GM18907 (cell line): ENCODE data around the gene TEX30.

ENCODE experiments used
- ATAC-seq: cut with Tn5 transposase; IDR thresholded peaks from one replicate; pipeline ENCODE4 v1.9.1; 2021; ENCODE audit warnings: mild to moderate bottlenecking, moderate library complexity; ENCODE audit not compliant: unreplicated experiment

TEX30 gene

DNA sequence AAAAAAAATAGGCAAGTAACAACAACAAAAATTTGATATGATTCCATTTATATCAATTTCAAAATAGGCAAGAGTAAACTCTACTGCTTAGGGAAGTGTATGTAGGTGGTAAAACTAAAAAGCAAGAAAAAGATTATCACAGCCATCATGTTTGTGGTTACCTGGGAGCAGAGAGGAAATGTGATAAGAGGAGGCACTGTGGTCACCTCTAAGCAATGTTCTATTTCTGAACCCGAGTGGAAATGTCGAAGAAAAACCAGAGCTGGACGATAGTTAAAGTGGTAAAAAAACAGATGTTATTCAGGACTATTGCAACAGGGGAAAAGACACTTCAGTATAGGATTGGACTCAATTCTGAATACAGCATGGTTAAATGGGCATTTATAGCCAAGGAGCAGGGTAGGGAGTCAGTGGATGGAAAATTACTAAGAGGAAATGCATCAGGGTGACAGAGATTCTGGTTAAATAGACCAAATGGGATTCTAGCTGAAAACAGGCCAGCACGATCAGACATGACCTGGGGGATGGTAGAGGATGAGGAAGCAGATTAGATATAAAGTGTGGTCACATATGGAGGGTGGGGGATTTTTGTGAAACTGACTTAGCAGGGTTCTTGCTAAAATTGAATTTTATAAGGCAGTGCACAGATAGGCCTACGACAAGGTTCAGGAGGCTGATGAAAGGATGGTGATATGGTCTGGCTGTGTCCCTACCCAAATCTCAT, 6.0 kb upstream of the TEX30 start:
- ATAC-seq: peak; percentile 56

DNA sequence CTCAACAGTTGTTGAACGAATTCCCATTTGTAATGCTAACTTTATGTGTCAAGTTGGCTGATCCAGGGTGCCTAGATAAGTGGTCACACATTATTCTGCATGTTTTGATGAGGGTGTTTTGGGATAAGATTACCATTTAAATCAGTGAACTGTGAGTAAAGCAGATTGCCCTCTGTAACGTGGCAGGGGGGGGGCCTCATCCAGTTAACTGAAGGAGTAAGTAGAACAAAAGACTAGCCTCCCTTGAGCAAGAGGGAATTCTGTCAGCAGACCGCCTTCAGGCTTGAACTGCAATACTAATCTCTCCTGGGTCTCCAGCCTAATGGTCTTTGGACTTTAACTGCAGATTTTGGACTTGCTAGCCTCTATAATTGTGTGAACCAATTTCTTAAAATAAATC, 4.2 kb upstream of the TEX30 start:
- ATAC-seq: no peak

DNA sequence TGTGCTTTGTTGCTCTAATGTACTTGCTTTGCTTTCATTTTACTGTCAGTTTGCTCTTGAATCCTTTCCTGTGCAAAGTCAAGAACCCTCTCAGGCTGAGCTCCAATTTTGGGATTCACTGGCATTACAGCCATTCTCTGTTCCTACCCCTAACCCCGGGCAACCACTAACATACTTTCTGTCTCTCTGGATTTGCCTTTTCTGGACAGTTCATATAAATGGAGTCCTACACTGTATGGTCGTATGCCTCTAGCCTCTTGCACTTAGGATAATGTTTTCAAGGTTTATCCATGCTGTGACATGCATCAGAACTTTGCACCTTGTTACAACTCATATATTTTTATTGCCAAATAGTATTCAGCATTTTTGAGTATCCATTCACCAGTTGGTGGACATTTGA, 2.7 kb upstream of the TEX30 start:
- ATAC-seq: no peak

DNA sequence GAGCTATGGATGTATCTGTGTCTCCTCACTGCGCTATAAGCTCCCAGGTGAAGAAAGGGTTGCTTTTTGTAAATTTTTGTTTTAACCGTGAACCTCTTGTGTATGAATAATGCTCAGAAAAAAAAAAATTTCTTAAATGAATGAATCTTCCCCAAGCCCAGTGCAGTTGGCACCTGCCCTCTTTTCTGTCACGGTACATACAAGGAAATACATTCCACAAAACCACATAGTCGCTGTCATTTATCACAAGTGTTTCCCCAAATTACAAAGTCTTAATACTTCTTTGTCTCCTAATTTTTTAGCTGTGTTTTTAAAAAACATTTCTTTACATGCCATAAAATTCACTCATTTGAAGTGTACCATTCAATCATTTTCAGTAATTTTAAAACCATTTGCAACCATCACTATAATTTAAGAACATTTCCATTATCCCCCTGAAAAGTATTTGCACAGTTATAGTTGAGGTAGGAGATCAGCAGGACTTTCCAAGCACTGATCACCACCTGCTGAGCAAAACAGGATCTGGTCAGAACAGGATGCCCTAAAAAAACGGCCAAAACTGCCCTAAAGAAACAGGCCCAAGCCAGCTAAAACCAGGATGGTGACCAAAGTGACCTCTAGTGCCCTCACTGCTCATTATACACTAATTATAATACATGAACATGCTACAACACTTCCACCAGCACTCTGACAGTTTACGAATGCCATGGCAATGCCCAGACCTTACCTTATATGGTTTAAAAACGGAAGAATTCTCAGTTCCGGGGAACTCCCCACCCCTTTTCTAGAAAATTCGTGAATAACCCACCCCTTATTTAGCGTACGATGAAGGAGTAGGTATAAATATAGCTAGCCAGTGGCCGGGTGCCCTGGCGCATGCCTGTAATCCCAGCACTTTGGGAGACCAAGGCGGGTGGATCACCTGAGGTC, 1.3 kb upstream of the TEX30 start:
- ATAC-seq: no peak

DNA sequence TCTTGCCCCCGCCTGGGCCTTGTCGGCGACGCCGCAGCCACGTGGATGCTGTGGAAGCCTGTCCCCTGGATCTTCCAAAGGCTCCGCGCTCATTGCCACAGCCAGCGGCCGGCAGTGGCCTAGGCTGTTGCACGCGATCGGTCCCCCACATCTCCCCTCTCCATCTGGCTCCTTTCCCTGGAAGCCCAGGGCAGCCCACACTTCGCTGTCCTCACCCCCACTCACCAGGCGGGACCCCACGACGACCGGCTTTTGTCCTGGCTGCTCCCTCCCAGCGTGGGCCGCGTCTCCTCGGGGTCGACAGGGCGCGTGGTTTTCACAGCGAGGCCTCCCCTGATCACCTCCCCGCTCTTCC, 605 bp upstream of the TEX30 start:
- no peak for ATAC-seq

DNA sequence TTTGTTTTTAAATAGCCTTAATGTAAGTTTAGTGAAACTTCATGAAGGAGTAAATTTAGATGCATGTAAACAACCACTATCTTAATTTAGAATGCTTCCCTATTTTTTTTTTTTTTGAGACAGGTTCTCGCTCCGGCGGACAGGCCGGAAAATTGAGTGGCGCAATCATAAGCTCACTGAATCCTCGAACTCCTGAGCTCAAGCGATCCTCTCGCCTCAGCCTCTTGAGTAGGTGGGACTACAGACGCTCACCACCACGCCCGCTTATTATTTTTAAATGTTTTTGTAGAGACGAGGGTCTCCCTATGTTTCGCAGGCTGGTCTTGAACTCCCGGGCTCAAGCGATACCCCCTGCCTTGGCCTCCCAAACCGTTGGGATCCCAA, 1.6 kb downstream of the TEX30 start:
- no peak for ATAC-seq

DNA sequence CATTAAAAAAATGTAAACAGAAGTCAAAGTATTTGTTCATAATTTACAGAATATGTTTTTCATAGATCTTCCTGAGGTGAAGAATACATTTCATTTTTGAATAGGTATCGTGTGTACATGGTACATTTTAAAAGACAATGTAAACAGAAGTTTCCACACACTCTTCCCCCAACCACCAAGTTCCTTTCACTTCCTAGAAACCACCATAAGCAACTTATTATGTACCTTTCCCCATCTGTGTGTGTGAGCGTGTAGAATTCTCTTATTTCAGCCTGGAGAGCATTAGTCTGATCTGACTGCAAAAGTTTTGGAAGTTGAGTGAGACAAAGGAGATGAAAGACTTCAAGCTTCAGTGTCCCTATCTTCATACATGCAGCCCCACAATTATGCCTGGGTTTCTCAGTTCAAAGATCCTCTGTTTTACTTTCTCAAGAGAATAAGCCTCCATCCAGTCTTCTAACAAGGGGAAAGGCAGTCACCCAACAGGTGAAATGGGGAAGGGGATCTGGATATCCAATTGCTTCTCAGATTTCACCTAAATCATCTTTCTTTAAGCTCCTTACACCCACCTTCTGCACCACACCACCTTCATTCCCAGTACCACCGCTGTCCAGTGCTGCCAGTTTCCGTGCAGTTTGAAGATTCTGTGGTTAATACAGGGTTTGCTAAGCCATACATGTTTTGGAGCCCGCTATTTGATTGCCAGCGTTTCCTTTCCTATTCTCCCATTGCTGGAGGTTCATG, 2.1 kb downstream of the TEX30 start:
- no peak for ATAC-seq

DNA sequence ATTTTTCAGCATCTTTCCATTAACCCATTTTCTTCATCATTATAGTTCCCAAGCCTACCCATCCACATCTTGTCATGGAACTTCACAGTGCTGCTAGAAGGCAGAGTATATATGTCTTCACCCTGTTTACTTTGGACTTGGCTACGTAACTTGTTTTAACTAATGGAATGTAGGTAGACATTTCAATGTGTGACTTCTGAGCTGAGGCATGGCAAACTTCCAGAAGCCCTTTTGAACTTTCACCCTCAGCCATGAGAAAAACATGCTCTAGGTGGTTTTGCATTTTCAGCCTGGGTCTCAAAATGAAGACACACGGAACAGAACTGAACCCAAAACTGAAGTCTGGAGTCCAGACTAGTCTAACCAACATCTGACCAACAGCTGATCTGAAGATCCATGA, 3.2 kb downstream of the TEX30 start:
- no peak for ATAC-seq

DNA sequence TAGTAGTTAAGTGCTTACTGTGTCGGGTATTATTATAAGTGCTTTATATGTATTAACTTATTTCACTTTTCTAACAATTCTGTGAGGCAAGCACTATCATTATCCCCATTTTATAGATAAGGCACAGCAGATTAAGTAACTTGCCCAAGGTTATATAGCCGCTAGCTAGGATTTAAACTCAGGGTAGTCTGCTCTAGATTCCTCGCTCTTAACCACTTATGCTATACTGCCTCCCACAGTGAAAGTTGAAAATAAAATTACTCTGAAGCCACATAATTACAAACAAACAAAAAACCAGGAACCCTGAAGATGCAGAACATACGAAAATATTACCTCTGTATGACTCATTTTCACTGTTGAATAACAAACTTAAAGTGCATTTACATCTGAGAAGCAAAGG, 3.9 kb downstream of the TEX30 start:
- ATAC-seq: no peak

DNA sequence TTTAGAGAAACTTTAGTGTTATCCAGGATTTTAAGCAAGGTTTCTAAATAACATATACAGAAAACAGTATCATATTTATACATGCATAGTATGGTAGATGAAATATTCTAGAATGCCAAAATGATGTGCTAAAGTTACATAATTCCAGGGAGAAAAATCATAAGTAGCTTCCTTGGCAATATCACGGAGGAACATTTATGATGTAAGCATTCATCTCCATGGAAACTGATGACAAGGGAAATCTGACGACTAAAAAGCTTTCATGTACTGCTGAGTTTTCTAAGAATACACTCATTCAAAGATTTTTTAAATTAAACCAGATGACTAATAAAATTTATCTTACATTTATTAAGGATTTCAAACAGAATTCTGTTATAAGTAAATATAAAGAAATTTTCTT, 4.7 kb downstream of the TEX30 start:
- no peak for ATAC-seq

DNA sequence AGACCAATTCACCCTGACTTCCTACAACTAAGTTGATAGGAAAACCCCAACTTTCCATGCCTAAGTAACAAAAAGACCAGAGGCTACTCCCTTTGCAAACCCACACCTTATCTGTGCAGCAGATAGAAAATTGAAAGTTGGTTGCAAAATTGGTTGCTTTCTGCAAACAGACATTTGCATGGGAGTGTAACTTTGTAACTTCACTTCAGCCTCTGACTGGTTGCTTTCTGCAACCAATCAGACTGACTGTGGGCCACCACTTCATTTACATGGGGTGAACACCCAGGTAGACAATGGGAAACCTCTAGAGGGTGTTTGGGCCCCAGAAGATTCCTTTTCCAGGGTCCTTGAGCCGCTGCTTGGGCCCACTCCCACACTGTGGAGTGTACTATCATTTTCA, 9.8 kb downstream of the TEX30 start:
- no peak for ATAC-seq

DNA sequence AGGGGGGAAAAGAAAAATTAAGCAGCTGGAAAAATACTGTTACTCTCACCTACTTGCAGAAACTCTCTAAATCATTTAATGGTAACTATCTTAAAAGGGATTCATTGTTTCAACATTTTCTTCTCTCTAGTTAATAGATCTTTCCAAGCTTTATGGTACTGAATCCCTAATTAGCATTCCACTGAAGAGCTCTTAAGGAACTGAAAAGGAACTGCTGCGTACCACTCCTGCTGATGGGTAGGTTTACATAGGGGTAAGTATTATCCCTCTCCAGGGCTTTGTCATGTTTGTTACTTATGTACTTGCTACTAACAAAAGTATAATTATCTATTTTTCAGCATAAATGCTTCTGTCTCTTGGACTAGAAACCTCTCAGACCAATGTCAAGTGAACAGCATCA, 12.5 kb downstream of the TEX30 start:
- no peak for ATAC-seq

DNA sequence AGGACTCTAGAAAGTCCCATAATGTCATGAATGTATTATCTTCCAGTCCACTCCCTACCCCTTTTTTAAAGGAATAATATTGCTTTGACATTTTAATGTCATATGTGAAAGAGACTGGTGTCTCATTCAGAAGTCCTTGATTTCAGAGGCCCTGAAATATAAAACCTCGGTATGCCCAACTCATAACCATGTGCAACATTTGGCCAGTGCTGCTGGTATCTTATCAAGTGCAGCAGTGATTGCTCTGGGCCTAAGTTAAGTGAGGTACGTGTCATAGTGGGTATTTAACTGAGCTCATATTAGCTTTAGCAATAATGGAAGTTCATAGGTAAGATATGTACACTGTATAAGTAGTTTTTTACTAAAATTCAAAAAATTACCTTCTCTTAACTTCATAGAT, 14.7 kb downstream of the TEX30 start:
- no peak for ATAC-seq

DNA sequence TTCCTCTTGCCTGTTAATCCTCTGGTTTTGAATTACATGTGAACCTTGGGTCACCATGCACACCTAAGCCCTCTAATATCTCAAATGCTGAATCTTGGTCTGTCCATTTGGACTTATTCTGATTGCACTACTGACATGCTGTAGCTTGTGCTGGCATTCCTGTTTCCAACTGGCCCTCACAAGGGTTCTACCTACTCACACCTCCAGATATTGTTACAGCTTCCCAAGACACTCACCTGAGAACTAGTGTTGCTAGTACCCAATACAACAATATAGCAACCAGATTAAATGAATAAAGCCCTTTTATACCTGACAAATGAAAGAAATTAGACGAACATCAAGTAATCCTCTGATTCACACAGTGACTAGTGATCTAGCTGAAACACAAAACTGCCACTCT, 16.6 kb downstream of the TEX30 start:
- no peak for ATAC-seq

DNA sequence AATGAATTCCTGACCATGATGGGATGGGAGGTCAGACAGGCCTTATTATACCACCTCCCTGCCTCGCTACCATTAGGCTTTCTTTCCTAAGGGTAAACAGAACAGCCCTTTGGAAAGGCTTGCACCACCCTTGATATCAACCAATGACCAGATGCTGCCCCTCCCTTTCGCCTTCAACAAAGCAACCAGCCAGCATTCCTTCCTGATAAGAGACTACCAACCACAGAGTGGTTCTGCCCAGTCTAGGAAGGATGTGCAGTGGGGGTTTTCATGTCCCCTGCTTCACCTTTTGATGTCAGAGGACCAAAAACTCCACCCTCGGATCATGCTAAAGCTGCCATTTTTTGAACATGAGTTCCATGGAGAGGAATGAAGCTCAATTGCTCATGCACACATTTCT, 21.7 kb downstream of the TEX30 start:
- no peak for ATAC-seq

DNA sequence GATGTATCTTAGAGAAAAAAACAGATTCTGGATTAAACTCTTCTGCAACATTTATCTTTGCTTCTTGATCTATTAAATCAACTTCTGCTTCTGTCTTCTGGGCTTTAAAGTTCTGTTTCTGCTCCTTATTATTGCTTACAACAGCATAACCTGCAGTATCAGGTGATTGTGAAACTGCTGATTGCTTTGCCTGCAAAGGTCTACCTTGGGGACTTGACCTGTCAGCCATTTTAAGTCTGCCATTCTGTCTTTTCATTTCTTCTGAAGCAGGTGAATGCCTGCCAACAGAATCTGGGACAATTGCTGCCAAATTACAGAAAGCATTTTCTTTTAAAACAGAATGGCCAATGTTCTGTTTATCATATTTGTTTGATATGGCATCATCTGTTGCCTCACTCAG, 31.1 kb downstream of the TEX30 start:
- ATAC-seq: no peak

DNA sequence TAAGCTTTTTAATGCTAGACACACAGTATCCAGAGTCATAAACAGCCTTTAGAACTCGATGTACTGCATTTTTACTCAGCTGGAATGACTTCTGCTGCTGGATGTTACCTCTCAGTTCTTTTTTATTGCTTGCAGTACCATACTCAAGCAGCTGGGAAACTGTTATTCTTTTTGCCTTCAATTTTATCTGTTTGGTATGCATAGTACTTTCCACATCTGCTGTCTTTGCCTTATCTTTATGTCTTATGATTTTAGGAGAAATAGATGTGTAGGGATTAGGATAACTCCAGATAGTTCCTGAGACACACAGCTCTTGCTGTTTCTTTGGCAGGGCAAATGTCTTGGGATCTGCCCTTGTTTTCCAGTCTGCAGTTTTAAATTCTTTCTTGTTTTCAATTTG, 31.5 kb downstream of the TEX30 start:
- ATAC-seq: no peak

DNA sequence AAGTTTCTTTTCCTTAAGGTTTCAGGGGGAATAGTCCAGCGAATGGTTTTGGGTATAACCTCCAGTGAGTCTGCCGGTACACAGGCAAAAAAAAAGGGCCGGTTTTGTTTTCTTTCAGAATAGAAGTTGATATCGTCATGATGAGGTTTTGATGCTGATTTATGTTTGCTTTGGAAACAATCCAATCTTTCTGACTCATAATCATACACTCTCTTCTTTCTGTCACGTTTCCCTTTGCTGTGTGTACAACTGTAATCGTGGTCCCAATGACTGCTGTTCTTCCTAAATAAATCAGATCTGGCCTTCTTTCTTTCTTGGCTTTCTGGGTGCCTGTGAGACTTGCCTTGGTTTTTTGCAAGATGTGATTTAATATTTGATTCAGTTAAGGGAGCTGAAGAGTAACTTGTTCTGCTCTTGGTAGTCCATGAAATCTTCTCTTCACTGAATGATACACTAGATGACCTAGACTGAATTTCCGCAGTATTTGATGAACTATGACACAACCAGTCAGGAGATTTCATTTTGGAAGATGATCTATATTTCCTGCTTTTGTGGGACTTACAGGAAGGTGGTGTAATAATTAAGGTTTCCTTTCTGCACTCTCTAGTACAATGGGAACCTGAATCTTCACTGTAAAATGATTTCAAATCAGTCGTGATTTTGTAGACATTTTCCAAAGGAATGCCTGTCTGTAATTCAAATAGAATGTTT, 43.9 kb downstream of the TEX30 start:
- ATAC-seq: no peak

DNA sequence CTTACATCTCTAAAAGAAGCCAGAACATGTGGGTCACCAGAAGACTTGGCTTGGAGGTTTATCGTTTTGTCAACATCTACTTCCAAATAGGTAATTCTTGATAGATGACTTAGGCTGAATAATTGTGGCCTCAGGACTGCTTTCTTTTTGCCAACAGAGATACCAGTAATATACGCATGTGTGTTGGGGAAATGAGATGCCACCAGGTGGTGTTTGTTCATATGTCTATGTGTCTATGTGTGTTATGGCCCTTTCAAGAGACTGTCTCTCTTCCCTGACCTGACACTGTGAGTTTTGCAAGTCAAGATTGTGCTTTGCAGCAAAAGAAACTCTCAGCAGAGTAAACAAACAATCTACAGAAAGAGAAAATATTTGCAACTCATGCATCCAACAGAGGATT, 47.2 kb downstream of the TEX30 start:
- ATAC-seq: no peak

DNA sequence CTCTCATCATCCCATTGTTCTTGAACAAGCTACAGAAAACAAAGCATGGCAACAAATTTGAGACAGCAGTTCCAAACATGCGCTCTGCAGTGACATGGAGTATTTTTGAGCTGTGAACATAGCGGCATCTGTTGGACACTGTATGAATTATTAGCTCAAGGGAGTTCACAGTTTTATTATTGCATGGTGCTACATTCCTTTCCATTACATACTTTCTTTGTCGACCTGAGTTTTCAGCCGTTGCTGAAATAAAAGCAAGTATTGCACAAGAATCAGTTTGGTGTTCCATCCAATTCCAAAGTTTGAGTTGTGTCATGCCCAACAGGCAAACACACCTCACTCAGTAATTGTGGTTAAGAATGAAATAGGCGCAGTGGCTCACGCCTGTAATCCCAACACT, 48.7 kb downstream of the TEX30 start:
- ATAC-seq: no peak

DNA sequence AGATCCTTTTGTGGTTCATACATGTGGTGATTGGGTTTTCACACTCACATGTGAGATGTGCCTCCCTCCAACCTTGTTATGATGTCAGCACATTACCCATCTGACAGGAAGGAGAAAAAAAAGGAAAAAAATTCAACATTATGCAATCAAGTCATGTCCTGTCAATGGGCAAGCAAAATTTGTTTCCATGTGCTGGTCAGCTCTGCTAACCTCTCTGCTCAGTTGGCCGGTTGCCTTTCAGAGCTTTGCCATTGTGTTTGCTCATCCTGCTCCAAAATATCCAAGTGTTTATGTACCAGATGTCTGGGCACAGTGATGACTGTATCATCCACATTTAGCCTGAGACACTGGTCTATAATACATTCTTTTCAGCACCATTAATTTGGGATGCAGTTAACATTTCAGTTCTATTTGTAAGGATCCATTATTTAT, 51.8 kb downstream of the TEX30 start:
- no peak for ATAC-seq
